Tibial nerve (tissue), 4 donors: ENCODE measurements around the gene RILPL1. TPM values are rescaled to one million over a fixed set of nuclear protein-coding genes. Genes with fewer than 3 reads are reported as not detected.

ENCODE experiments used
- DNase-seq, 2 donors: peaks; one replicate each; pipeline ENCODE4 v3.0.0-alpha.2; 2019; ENCODE audit warnings: low spot score in 2 of 2
- H3K27ac ChIP-seq, 4 donors: fragments of 200-600 bp; sonication (generic) in 3 of 4; one replicate each; pipeline ENCODE4 v1.5.1; 2017 to 2019; ENCODE audit warnings: mild to moderate bottlenecking in 1 of 4
- H3K27me3 ChIP-seq, 2 donors: fragments of 200-600 bp; sonication (generic) in 1 of 2; one replicate each; pipeline versions ENCODE4 v1.5.1 to v1.6.0; 2017 to 2019
- H3K36me3 ChIP-seq, 3 donors: fragments of 200-600 bp; sonication (generic); one replicate each; pipeline ENCODE4 v1.5.1; 2018 to 2019
- H3K4me1 ChIP-seq, 4 donors: fragments of 200-600 bp; sonication (generic) in 3 of 4; one replicate each; pipeline ENCODE4 v1.5.1; 2017 to 2019
- H3K4me3 ChIP-seq, 4 donors: fragments of 200-600 bp; sonication (generic) in 3 of 4; one replicate each; pipeline ENCODE4 v1.5.1; 2017 to 2019; ENCODE audit warnings: mild to moderate bottlenecking in 1 of 4, moderate library complexity in 1 of 4
- H3K9me3 ChIP-seq, 4 donors: fragments of 200-600 bp; sonication (generic) in 3 of 4; one replicate each; pipeline ENCODE4 v1.5.1; 2017 to 2019
- EP300 ChIP-seq, 2 donors: sonication (generic); formaldehyde crosslinking; IDR thresholded peaks; one replicate each; pipeline ENCODE4 v1.6.1; 2017; ENCODE audit warnings: antibody characterized with exemption in 2 of 2, mild to moderate bottlenecking in 1 of 2
- POLR2A ChIP-seq, 2 donors: fragments of 450-650 bp; IDR thresholded peaks; one replicate each; pipeline ENCODE4 v1.6.1; 2017; ENCODE audit warnings: antibody characterized with exemption in 2 of 2, mild to moderate bottlenecking in 2 of 2, moderate library complexity in 2 of 2
- WGBS, 2 donors: methylation state at CpG; one replicate each; pipeline ENCODE4 v1.1.5; 2018; 5-methylcytosine and 5-hydroxymethylcytosine counted together
- total RNA-seq, 4 donors: library from RNA; depleted of rRNA; stranded (reverse); fragments of >200 nt; gene quantifications; one replicate each; pipeline ENCODE4 v1.1.0, GENCODE V29; 2016
- TF ChIP-seq, protein P1 (sequence below), 5 experiments: fragments of 200-600 bp in 3 of 5; fragments of 450-650 bp in 2 of 5; sonication (generic) in 3 of 5; IDR thresholded peaks; one replicate each; pipeline ENCODE4 v1.5.1; 2016 to 2019; ENCODE audit warnings: antibody characterized with exemption in 5 of 5, mild to moderate bottlenecking in 3 of 5, moderate library complexity in 2 of 5

RILPL1 gene
- total RNA-seq, 4 donors from 2014 or later = 11.8 to 24.3 (median 16.0) TPM

- 75 to 78% methylated on average over 25 to 26 of the region's 26 CpGs for WGBS, 2 donors
- H3K27me3 ChIP-seq = no peaks in the 10 kb centered on the region
- DNase-seq = no peak
- peaks cover 0 to 61% (median 0%) of the 10 kb centered on the region in 3 donors for H3K36me3 ChIP-seq
- H3K4me3 ChIP-seq = no peak overlapping the region
- no peak overlapping the region for H3K27ac ChIP-seq
- H3K9me3 ChIP-seq = no peaks in the 10 kb centered on the region
- TF ChIP-seq, protein P1, sequence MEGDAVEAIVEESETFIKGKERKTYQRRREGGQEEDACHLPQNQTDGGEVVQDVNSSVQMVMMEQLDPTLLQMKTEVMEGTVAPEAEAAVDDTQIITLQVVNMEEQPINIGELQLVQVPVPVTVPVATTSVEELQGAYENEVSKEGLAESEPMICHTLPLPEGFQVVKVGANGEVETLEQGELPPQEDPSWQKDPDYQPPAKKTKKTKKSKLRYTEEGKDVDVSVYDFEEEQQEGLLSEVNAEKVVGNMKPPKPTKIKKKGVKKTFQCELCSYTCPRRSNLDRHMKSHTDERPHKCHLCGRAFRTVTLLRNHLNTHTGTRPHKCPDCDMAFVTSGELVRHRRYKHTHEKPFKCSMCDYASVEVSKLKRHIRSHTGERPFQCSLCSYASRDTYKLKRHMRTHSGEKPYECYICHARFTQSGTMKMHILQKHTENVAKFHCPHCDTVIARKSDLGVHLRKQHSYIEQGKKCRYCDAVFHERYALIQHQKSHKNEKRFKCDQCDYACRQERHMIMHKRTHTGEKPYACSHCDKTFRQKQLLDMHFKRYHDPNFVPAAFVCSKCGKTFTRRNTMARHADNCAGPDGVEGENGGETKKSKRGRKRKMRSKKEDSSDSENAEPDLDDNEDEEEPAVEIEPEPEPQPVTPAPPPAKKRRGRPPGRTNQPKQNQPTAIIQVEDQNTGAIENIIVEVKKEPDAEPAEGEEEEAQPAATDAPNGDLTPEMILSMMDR (IDR thresholded peaks at IDR 0.05) = no peak
- no peak for TF ChIP-seq POLR2A (IDR thresholded peaks at IDR 0.05)
- no peak for TF ChIP-seq EP300 (IDR thresholded peaks at IDR 0.05)
- H3K4me1 ChIP-seq = peaks cover 0 to 6% (median 0%) of the 10 kb centered on the region in 4 donors
These were observed 20.5 kb downstream of the RILPL1 start for GRCh38 chr12:123512838-123513665.

DNA sequence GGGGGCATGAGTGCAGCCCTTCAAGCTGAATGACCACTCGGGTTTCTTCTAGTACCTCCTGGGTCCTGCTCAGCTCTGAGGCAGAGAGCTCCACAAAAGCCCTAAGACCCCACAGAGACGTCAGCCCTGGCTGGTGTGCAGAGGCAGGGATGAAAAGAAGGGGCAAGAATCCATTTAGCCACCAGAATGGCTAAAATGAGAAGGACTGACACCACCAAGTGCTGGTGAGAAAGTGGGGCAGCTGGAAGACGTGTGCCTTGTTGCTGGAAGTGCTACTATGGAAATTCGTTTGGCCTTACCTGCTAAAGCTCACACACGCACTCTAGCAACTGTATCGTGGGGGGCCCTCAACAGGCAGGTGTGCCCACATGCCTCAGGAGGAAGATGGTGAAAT lies 26.7 kb downstream of the RILPL1 start:
- no peak for DNase-seq
- H3K27ac ChIP-seq = no peak overlapping the region
- H3K27me3 ChIP-seq = no peaks in the 10 kb centered on the region
- TF ChIP-seq EP300 (IDR thresholded peaks at IDR 0.05) (no peak), POLR2A (IDR thresholded peaks at IDR 0.05) (no peak)
- TF ChIP-seq, protein P1 (IDR thresholded peaks at IDR 0.05) = no peak
- H3K4me1 ChIP-seq = peaks cover 0 to 6% (median 0%) of the 10 kb centered on the region in 4 donors
- no peaks in the 10 kb centered on the region for H3K9me3 ChIP-seq
- H3K36me3 ChIP-seq = peaks cover 0 to 32% (median 0%) of the 10 kb centered on the region in 3 donors
- 97 to 100% methylated on average over 6 of the region's 6 CpGs for WGBS, 2 donors
- H3K4me3 ChIP-seq = no peak overlapping the region

DNA sequence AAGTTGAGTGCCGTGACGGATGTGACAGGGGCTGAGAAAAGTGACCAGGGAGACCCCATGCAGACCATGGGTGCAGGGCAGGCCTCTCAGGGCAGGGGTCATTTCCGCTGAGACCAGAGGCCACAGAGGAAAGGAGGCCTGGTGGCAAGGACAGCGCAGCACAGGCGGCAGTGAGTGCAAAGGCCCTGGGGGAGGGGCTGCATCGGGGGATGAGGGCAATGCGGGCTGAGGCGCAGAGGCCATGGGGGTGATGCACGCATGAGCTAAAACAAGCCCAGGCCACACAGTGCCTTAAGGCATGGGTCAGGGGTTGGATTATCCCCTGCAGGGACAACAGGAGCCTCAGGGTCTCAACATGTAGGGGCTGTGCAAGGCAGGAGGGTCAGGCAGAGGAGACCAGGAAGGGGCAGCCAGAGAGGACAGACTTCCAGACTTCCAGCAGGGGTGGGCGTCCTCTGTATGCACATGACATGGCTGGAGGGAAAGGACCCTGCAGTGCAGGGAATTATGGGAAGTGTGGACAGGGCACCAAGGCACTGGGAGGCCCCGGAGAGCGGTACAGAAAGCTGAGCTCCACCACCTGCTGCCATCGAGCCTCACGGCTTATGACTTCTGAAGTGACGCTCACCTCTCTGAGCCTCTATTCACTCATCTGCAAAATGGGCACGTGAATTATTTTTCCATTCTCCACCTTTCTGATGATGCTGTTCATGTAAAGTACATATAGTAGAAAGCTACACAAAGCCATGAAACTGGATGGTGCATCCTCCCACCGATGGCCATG lies 27.3 kb downstream of the RILPL1 start:
- no peak overlapping the region for H3K4me3 ChIP-seq
- DNase-seq = no peak
- H3K9me3 ChIP-seq = no peaks in the 10 kb centered on the region
- H3K27ac ChIP-seq = no peak overlapping the region
- H3K27me3 ChIP-seq = no peaks in the 10 kb centered on the region
- peaks cover 0 to 29% (median 0%) of the 10 kb centered on the region in 3 donors for H3K36me3 ChIP-seq
- TF ChIP-seq, protein P1 (IDR thresholded peaks at IDR 0.05) = no peak
- TF ChIP-seq POLR2A (IDR thresholded peaks at IDR 0.05) = no peak
- TF ChIP-seq EP300 (IDR thresholded peaks at IDR 0.05) = no peak
- peaks cover 0 to 6% (median 0%) of the 10 kb centered on the region in 4 donors for H3K4me1 ChIP-seq
- 90% methylated on average over 17 of the region's 17 CpGs for WGBS, 2 donors

DNA sequence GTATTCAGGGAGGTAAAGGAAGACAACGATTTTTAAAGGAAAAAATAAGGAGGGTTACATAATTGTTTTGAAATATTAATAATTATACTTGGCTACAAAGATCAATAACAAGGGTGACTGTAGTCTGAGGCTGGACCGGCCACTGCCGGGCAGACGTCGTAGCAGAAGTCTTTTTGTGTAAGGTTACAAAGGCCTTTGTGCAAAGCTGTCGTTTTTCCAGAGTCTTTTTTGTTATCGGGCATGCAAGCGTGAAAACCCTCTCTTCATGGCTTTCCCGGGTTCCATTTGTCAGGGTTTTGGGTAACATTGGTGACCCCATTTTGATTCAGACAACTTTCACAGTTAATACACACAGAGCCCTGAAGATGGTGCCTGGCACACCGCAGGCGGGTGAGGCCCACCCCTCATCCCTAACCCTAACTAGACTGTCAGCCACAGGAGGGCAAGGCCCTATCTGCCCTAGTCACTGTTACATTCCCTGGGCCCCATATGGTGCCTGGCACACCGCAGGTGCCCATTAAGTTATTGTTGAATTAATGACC lies 31.3 kb downstream of the RILPL1 start:
- WGBS, 2 donors = 67 to 70% methylated on average over 12 of the region's 12 CpGs
- TF ChIP-seq, protein P1 (IDR thresholded peaks at IDR 0.05) = no peak
- TF ChIP-seq EP300 (IDR thresholded peaks at IDR 0.05) = no peak
- TF ChIP-seq POLR2A (IDR thresholded peaks at IDR 0.05) = no peak
- Histone ChIP-seq H3K9me3 (no peaks in the 10 kb centered on the region), H3K36me3 (peaks cover 0 to 47% (median 0%) of the 10 kb centered on the region in 3 donors), H3K27ac (no peak overlapping the region), H3K4me3 (no peak overlapping the region), H3K27me3 (no peaks in the 10 kb centered on the region), H3K4me1 (no peaks in the 10 kb centered on the region)
- no peak for DNase-seq
